T-helper 2 cell (primary cell): ENCODE results near the gene COL24A1.
"Not testable (repeated sequence)": the region's sequence is repeated elsewhere in the genome, so short reads cannot be mapped to it uniquely, and the experiment has no call there.

Source experiments
- DNase-seq, 5 experiments: peaks; one replicate each; pipeline versions ENCODE4 v3.0.0 to v3.0.0-alpha.2; 2012 to 2022

Gene COL24A1

DNA sequence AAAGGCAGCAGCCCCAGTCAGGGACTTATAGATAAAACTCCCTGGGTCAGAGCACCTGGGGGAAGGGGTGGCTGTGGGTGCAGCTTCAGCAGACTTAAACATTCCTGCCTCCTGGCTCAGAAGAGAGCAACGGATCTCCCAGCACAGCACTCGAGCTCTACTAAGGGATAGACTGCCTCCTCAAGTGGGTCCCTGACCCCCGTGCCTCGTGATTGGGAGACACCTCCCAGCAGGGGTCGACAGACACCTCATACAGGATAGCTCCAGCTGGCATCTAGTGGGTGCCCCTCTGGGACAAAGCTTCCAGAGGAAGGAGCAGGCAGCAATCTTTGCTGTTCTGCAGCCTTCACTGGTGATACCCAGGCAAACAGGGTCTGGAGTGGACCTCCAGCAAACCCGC lies 84.1 kb downstream of the COL24A1 start:
- not testable (repeated sequence) for DNase-seq

DNA sequence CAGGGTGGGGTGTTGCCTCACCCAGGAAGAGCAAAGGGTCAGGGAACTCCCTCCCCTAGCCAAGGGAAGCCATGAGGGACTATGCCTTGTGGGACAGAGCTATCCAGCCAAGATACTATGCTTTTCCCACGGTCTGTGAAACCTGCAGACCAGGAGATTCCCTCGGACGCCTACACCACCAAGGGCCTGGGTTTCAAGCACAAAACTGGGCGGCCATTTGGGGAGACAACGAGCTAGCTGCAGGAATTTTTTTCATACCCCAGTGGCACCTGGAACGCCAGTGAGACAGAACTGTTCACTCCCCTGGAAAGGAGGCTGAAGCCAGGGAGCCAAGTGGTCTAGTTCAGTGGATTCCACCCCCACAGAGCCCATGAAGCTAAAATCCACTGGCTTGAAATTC lies 84.7 kb downstream of the COL24A1 start:
- not testable (repeated sequence) for DNase-seq

DNA sequence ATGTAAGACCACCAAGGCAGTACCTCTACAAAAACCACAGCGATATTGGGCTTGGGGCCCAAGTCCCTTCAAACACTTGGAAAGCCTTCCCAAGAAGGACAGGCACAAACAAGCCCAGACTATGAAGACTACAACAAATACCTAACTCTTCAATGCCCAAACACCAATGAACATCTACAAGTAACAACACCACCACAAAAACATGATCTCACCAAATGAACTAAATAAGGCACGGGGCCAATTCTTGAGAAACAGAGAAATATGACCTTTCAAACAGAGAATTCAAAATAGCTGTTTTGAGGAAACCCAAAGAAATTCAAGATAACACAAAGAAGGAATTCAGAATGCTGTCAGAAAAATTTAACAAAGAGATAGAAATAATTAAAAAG lies 86.8 kb downstream of the COL24A1 start:
- no peak for DNase-seq

DNA sequence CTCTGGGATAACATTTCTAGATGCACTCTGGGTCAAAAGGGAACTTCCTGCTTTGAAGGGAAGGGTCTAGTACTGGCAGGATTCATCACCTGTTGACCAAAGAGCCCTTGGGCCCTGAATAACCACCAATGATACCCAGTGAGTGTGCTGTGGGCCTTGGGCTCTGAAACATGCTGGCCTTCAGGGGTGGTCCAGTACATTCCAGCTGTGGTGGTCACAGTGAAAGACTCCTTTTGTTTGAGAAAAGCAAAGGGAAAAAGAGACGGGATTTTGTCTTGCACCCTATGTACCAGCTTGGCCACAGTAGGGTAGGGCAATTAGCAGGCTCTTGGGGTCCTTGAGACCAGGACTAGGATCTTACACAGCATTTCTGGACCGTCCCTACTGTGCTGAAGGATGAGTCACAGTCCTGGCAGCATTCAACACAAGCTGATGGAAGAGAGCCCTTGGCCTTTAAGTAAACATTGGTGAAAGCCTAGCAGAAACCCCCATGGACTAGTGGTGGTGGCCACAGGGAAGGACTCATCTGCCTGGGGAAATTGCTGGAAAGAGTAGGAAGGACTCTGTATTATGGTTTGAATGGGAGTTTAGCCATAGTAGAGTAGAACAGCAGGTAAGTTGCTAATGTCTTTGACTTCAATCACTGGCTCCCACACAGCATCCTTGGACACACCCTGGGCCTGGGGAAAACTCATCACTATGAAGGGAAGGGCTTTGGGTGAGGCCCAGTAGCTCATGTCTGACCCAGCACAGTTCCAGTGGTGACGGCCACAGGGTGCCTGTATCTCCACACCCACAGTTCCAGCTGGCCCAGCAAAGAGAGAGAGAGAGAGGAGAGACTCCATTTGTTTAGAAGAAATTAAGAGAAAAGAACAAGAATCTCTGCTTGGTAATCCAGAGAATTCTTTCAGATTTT lies 87.5 kb downstream of the COL24A1 start:
- no peak for DNase-seq

DNA sequence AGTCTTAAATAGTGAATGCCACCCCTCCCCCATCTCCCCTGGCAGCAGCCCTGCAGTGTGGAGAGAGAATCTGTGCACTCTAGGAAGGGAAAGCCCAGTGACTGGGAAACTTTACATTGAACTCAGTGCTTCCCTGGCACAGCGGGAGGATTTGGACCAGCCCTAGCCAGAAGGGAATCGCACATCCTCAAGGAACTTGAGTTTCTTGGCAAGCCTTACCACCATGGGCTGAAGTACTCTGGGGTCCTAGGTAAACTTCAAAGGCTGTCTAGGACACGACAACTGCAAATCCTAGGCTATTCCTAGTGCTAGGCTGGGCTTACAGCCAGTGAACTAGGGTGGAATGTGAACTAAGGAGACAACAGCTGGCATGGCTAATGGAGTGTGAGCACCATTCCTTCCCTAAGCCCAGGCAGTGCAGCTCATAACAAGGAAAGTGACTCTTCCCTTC lies 88.3 kb downstream of the COL24A1 start:
- no peak for DNase-seq

DNA sequence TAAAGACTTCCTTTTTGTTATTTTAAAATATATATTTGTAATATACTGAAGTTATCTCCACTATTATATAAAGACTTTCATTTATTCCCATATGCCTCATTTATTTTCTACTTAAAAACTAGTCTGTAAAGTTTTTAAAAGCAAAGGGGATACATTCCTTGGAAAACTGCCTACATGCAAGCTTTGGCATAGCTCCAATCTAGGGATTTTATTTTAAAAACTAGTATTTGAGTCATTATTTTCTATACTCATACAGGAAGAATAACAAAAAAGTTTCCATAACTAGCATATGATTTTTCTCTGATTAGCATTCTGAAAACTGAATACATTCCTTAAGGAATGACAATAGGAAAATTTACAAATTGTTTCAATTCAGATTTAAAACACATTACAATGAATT lies 88.9 kb downstream of the COL24A1 start:
- no peak for DNase-seq

DNA sequence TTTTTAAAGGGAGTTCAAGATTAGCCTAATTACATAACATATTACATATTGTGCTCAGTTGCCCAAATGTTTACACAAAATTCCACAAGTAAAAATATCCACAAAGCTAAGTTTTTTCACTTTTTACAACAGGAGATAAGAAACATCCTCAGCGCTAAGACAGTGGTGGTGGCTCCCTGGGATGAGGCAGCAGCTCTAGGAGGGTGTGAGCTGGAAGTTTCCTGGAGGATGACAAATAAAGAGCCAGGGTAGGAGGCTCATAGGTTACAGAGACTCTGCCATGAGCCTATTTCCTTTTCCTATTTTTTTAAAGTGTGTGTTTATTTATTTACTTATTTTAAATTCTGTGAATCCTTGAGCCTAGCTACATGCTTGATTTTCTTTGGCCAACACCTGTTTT lies 91.7 kb downstream of the COL24A1 start:
- no peak for DNase-seq

DNA sequence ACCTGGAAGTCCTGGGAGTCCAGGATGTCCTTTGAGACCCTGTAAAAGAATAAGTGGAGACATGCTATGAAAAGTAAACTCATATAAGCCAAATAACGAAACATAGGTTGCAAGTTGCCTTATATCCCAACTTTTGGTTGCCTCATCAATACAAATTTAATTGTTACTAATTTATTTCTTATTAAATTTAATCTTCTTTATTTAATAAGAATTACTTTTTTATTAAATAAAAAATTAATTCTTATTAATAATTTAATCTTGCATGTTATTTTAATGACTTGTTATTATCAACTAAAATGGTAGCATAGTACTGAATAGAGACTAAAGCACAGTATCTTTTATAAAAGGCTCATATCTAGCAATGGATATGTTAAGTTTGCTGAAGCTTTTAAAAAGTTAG lies 92.9 kb downstream of the COL24A1 start:
- no peak for DNase-seq

DNA sequence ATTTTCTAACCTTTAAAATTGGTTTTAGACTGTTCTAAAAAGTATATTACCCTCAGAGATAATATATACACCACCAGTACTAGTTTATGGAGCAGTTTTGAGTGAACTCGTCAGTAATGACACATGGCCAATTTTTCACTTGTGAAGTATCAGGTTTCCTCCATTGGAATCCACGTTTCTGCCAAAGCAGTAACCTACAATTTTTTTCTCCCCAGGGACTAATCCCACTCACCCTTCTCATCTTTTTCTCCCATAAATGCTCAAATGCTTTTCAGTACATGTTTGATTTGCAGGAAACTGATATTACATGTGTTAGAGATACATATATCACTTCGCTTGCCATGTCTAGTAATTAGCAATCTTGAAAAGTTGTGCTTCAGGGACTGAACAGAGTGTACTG lies 94.1 kb downstream of the COL24A1 start:
- DNase-seq, result no peak

DNA sequence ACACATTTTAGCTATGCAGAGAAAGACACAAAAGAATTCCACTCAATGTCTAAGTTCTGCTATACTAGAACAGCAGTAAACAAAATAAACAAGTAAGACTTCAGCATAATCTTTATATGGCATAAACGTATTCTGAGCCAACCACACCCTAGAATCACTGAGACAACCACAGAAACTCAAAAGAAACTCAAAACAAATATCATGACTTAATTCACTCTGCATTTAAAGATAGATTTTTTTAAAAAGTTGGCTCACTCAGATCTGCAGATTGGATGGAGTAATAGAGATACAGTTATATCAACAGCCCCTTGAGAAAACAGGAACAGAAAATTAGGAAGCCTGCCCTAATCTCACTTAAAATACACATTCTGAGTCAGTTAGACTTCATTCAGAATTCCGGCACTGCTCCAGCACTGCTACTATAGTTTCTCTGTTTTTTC lies 95.0 kb downstream of the COL24A1 start:
- no peak for DNase-seq

DNA sequence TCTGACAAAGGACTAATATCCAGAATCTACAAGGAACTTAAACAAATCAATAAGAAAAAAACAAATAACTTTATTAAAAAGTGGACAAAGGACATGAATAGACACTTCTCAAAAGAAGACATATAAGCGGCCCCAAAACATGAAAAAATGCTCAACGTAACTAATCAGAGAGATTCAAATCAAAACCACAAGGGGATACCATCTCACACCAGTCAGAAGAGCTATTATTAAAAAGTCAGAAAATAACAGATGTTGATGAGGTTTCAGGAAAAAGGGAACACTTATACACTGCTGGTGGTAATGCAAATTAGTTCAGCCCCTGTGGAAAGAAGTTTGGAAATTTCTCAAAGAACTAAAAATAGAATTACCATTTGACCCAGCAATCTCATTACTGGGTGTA lies 102.2 kb downstream of the COL24A1 start:
- no peak for DNase-seq

DNA sequence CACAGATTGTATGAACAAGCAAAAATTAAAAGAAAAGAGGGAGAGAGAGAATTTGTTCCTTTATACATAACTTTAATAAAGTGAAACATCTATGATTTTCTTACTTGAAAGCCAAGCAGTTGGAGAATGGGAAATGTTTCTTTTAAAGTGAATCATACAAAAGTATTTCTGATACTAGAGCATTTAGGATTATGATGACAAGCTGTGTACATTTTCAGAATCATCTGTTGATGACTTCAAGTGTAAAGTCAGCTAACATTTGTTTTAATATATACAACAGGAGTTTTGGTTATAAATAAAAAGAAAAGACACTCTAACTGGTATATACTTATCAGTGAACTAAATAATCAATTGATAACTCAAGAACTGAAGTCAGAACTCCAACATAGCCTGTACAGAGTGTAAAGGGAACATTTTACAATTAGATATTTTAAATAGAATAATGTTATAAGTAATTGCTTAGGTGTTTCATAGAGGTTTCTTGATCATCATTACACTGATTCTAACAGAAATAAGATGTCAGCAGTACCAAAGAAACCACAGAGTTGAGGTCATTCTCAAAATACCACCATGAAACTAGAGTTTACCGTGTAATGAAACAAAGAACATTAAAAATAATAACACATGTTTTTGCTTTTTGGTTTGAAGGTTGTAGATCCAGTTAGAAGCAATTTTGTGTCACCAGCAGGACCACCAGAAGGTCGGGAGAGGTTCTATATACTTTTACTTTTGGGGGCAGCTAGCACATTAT lies 103.4 kb downstream of the COL24A1 start:
- DNase-seq, result no peak

DNA sequence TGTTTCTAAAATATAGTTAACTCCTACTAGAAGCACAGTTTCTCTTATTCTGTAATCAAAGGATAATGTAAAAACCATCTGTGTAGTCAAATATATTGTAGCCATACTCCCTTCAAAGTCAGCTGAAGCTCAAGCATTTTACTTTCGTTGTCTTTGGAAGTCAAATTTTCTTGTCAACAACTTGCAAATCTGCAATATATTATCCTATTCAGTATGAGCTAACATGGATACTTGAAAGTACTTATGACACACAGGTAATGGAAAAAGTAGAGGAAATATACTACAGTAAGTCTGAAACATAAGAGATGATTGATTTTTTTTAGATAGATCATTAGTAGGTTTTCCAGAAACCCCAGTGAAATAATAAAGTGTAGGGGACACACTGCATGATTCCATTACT lies 121.5 kb downstream of the COL24A1 start:
- DNase-seq, result no peak

DNA sequence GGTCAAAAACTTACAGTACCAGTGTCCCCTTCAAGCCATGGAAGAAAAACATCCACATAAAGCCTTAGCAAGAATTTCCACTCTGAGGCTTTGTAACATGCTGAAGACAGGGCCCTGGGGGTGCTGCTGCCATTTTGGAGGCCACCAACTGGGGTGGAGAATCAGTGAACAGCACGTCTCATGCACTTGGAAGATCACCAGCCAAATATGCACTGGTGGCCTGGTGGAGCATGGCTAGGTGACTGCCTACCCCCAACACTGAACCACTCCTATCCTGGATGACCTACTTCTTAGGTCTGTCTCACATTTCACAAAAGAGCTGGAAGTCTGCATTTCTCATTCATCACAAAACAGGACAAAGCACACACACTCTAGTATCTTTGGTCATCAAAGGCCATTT lies 126.4 kb downstream of the COL24A1 start:
- DNase-seq, result no peak

DNA sequence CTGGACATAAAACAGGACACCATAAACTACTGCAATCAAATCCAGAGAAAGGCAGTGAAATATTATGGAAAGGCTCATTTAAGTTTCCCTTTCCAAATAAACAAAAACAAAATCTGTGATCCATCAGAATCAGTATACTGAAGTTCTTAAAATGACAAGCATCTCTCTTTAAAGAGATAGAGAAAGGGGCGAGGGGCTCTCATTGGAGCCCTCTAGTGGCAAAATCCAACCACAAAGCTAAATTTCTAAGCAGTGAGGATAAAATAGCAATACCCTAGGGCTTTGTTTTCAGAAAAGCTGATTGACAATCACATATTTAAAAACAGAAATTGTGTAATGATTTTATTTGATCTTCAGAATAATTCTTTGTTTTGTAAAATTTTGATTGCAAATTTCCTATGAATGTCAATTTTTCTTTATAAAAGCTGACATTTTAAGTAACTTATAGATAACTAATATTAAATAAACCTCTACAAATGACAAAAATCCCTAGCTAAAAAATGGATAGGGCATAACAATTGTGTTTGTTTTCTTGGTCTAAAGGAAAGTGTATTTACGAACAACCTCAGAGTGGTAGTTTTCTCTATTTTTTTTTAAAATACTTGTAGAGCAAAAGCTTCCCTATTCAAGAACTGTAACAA lies 138.2 kb downstream of the COL24A1 start:
- peak in 1 of 5 experiments; percentile 6 for DNase-seq

DNA sequence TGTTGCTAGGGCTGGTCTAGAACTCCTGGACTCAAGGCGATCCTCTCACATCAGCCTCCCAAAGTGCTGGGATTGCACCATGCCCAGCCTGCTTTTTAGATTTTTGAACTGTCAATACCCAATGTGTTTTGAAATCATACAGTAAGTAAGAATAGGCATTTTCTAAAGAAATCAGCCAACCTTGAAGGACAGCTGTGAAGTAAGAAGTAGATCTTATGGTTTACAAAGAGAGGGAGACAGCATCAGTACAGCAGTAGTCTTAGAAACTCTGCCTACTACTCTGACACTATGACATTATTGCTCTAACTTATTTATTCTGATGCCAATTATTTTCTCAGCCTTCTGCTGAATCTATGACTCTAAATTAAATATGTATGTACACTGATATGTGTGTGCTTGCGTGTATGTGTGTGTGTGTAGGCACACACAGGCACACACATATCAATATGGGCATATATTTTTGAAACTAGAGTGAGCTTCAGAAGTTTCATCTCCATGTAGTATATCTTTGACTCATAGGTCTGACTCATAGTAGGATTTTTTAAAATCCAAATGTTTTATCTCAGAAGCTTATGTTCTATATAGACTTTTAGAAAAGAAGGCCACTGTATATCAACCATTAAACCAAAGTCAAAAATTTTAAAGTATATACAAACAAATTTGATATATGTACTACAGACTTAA lies 140.4 kb downstream of the COL24A1 start:
- no peak for DNase-seq

DNA sequence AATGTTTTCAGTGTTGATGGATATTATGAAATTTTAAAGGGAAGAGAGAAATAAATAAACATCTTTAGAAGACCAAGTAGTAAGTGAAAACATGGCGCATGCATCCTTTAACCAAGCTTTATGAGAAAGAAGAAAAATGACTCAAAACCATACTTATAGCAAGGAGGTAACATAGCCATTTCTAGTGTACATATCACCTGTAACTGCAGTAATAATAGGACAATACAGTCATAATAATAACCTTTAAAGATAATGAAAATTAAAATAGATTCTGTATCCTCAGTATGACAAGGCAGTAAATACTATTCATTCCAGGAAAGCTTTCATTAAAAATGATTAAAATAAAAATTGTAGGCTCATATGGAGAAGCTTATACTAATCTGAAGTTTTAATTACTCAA lies 141.2 kb downstream of the COL24A1 start:
- no peak for DNase-seq

DNA sequence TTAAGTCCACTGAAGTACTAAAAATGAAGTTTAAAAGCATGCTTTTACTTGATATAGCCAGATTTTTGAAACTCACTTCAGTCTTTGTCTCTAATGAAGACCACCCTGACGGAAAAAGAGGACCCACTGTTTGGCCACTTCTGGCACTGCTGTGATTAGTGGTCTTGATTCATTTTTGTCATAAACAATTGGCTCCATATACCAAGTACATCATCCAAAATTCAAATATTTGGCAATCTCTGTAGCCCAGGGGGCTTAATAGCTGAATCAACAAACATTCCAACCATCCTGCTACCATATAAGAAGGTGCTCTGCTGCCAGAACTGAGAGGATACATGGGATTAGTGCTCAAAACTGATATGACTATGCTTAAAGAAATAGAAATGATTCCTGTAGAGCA lies 156.0 kb downstream of the COL24A1 start:
- no peak for DNase-seq

DNA sequence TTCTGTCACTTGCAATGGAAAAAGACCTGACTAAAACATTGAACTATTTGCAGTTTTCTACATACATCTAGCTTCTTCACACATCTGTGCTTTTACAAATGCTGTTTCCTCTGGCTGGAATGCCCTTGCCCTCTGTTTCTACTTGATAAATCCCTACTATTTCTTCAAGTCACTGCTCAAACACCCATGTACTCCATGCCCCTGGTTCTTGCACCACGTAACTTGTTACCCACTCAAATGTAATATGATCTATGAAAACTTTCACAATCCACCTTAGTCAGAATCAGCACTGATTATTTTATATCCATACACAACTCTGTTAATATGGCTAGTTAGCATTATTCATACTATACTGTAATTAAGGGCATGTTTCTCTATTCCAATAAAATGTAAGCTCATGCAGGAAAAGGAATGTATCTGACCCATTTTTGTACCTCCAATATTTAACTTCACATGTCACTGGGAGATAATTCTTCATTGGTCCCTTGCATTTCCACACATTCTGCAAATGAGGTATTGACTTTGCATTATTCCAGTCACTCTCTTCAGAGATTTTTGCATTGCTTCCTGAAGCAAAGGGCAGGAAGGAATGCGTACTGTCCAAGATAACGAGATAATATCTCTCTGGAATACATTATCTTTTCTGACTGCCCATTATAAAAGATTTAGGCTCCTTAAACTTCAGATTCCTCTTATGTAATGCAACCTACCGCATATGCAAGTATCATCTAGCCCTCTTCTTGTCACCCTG lies 158.3 kb downstream of the COL24A1 start:
- DNase-seq, result no peak

DNA sequence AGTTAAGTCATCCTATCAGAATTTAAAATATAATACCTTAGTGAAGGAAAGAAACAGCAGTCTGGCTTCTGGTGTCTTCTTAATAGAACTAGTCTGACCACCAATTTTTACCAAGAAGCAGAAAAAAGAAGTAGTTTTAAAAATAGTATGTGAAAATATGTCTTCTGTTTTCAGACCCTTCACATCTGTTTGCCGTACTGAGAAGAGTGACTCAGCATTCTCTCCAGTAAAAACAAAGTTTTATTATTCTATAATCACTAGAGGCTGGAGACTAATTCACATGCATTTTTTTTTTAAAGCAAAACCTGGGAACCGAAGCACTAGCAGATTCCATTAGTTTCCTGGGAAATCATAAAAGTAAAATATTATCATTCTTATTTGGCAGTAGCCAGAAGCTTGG lies 163.8 kb downstream of the COL24A1 start:
- no peak for DNase-seq

DNA sequence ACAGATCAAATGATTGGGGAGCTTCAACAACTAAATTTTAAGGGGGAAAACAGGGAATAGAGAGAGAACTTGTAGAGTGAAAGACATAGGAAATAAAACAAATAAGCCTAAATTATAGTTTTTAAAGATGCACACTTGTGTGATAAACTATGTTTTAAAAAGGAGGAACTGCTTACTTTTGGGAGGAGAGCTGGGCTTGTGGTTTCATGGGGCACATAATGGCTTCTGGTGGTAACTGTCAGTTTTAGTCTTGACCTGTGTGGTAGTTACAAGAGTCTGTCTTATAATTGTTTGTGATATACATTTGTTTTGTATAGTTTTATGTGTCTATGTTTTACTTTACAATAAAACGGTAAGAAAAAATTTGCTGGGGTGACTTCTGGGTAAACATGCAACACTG lies 165.3 kb downstream of the COL24A1 start:
- no peak for DNase-seq

DNA sequence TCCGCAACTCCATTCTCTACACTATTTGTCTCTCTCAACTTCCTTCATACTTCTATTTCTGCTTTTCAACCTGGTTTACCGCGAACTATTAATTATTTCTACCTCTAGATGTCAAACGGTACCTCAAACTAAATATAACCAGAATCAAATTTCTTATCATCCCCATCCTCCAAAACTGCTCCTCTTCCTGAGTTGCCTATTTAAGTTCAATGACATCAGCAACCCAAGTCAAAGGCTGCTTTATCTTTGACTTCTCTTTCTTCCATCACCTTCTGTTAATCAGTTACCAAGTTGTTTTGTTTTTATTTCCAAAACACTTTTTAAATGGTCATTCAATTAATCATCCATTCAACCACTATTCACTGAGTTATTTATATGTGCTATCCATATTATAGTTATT lies 171.9 kb downstream of the COL24A1 start:
- DNase-seq, result no peak
